Glomerular endothelial cell (primary cell): ENCODE data around the gene TOMM70. TPM values are rescaled to one million over a fixed set of nuclear protein-coding genes. Genes with fewer than 3 reads are reported as not detected.
"Not testable (repeated sequence)": the region's sequence is repeated elsewhere in the genome, so short reads cannot be mapped to it uniquely, and the experiment has no call there.

Experiments
- DNase-seq: peaks from one replicate; pipeline ENCODE4 v3.0.0-alpha.2; 2011; ENCODE audit warnings: low read depth, low spot score; ENCODE audit errors: extremely low read depth
- total RNA-seq: library from RNA; depleted of rRNA; stranded (reverse); fragments of >200 nt; gene quantifications from 2 replicates; pipeline ENCODE4 v1.2.3, GENCODE V29; 2015

Gene TOMM70
- total RNA-seq, 1 donor from 2014 or later, result 33.3 TPM

GRCh38 chr3:100329800-100330489 lies 70.9 kb downstream of the TOMM70 start:
- no peak for DNase-seq

- not testable (repeated sequence) for DNase-seq
Observed at GRCh38 chr3:100327377-100327776, 73.5 kb downstream of the TOMM70 start.

GRCh38 chr3:100325827-100326226 lies 75.1 kb downstream of the TOMM70 start:
- no peak for DNase-seq

- DNase-seq, result no peak
Observed at GRCh38 chr3:100324044-100324443, 76.8 kb downstream of the TOMM70 start.

- DNase-seq, result no peak
Observed at GRCh38 chr3:100319951-100320350, 80.9 kb downstream of the TOMM70 start.

GRCh38 chr3:100317912-100318311 lies 83.0 kb downstream of the TOMM70 start:
- no peak for DNase-seq

GRCh38 chr3:100316641-100317069 lies 84.2 kb downstream of the TOMM70 start:
- peak; percentile 25 for DNase-seq

Other genes starting within 250 kb of the TOMM70 start
- 18.5 and 24.4 TPM in 2 replicates for gene TBC1D23, start 140.1 kb downstream of the TOMM70 start, total RNA-seq
- gene NIT2, start 66.3 kb downstream of the TOMM70 start, total RNA-seq, result 16.9 and 20.3 TPM in 2 replicates
- 0.41 and 1.2 TPM in 2 replicates for gene LNP1, start 450 bp upstream of the TOMM70 start, total RNA-seq
- gene TMEM45A, start 91.5 kb upstream of the TOMM70 start, total RNA-seq, result 4.2 and 16.1 TPM in 2 replicates
- not detected in 2 replicates for gene ADGRG7, start 208.5 kb upstream of the TOMM70 start, total RNA-seq